Endothelial cell of umbilical vein (primary cell): Measurements from ENCODE around the gene PPIL6.

Experiments
- CTCF ChIP-seq, 2 donors: IDR thresholded peaks; 1 replicate in 1 of 2; 2 replicates in 1 of 2; pipeline ENCODE4 v1.5.1; 2011; ENCODE audit warnings: low read length in 2 of 2, mild to moderate bottlenecking in 2 of 2, moderate library complexity in 2 of 2, control low read depth in 1 of 2, inconsistent platforms in 1 of 2, low read depth in 1 of 2; ENCODE audit not compliant: insufficient read depth in 1 of 2; ENCODE audit errors: extremely low read depth in 1 of 2
- EZH2 ChIP-seq: IDR thresholded peaks from 2 replicates; pipeline ENCODE4 v1.6.1; 2012; ENCODE audit warnings: borderline replicate concordance, low read depth, mild to moderate bottlenecking, moderate library complexity, low read length, inconsistent platforms; ENCODE audit not compliant: severe bottlenecking
- POLR2A ChIP-seq: IDR thresholded peaks from 2 replicates; pipeline ENCODE4 v1.6.1; 2012; ENCODE audit warnings: low read depth, mild to moderate bottlenecking, control low read depth, low read length
- POLR2AphosphoS5 ChIP-seq: IDR thresholded peaks from 2 replicates; pipeline ENCODE4 v1.6.1; 2012; ENCODE audit warnings: low read depth, mild to moderate bottlenecking, control low read depth, low read length, moderate library complexity; ENCODE audit not compliant: insufficient read depth

GRCh38 chr6:109393157-109393885 is 47.1 kb downstream of the PPIL6 start:
- no peak for TF ChIP-seq CTCF (IDR thresholded peaks at IDR 0.05; ENCODE audit: extremely low read depth in 1 of 2, insufficient read depth in 1 of 2, low read depth in 1 of 2, low read length in 2 of 2)
- TF ChIP-seq EZH2 = no peak
- TF ChIP-seq POLR2A = no peak
- TF ChIP-seq POLR2AphosphoS5 = no peak
